Tibial artery (tissue), 4 donors: Measurements from ENCODE around the gene PRR15.

Experiments used
- DNase-seq, 2 donors: peaks; one replicate each; pipeline ENCODE4 v3.0.0-alpha.2; 2019
- H3K27ac ChIP-seq, 2 donors: fragments of 200-600 bp; sonication (generic) in 1 of 2; 1 replicate in 1 of 2; 2 replicates in 1 of 2; pipeline ENCODE4 v1.5.1; 2018 to 2019; ENCODE audit warnings: mild to moderate bottlenecking in 1 of 2
- H3K27me3 ChIP-seq, 2 donors: fragments of 200-600 bp; sonication (generic) in 1 of 2; one replicate each; pipeline versions ENCODE4 v1.5.1 to v1.6.0; 2016 to 2019
- H3K36me3 ChIP-seq, 3 donors: fragments of 200-600 bp; sonication (generic) in 2 of 3; one replicate each; pipeline ENCODE4 v1.5.1; 2016 to 2019; ENCODE audit warnings: mild to moderate bottlenecking in 2 of 3
- H3K4me1 ChIP-seq, 4 donors: fragments of 200-600 bp; sonication (generic) in 2 of 4; 1 replicate in 3 of 4; 2 replicates in 1 of 4; pipeline ENCODE4 v1.5.1; 2016 to 2019
- H3K4me3 ChIP-seq, 2 donors: fragments of 200-600 bp; sonication (generic) in 1 of 2; 1 replicate in 1 of 2; 2 replicates in 1 of 2; pipeline ENCODE4 v1.5.1; 2018 to 2019; ENCODE audit warnings: mild to moderate bottlenecking in 2 of 2
- H3K9me3 ChIP-seq, 3 donors: fragments of 200-600 bp; sonication (generic) in 1 of 3; one replicate each; pipeline ENCODE4 v1.5.1; 2016 to 2019
- CTCF ChIP-seq, 2 experiments: fragments of 200-600 bp in 1 of 2; fragments of 450-650 bp in 1 of 2; IDR thresholded peaks; one replicate each; pipeline ENCODE4 v1.5.1; 2017 to 2019; ENCODE audit warnings: antibody characterized with exemption in 2 of 2, mild to moderate bottlenecking in 1 of 2, moderate library complexity in 1 of 2
- intact Hi-C: fragments of 100-400 bp; cut with DNase I; formaldehyde crosslinking; loops from one replicate; pipeline ENCODE4 v1.15.0; 2023; ENCODE audit warnings: low total_unique reads

PRR15 gene

GRCh38 chr7:29538389-29538788 lies 25.2 kb upstream of the PRR15 start:
- no peaks in the 10 kb centered on the region for H3K27me3 ChIP-seq
- no peaks in the 10 kb centered on the region for H3K9me3 ChIP-seq
- H3K4me3 ChIP-seq: no peak overlapping the region
- H3K4me1 ChIP-seq: no peaks in the 10 kb centered on the region
- intact Hi-C loops: no loop called here
- DNase-seq: no peak
- no peak for TF ChIP-seq CTCF (IDR thresholded peaks at IDR 0.05)
- no peak overlapping the region for H3K27ac ChIP-seq
- H3K36me3 ChIP-seq: no peaks in the 10 kb centered on the region

GRCh38 chr7:29539471-29539870 lies 24.2 kb upstream of the PRR15 start:
- TF ChIP-seq CTCF (IDR thresholded peaks at IDR 0.05): no peak
- Histone ChIP-seq H3K36me3 (no peaks in the 10 kb centered on the region), H3K4me1 (no peaks in the 10 kb centered on the region), H3K27ac (no peak overlapping the region), H3K9me3 (peaks cover 0 to 8% (median 4%) of the 10 kb centered on the region in 3 donors), H3K27me3 (no peaks in the 10 kb centered on the region), H3K4me3 (no peak overlapping the region)
- intact Hi-C loops: no loop called here
- no peak for DNase-seq

GRCh38 chr7:29547421-29547820 lies 16.2 kb upstream of the PRR15 start:
- H3K27ac ChIP-seq: no peak overlapping the region
- no peak for TF ChIP-seq CTCF (IDR thresholded peaks at IDR 0.05)
- no peaks in the 10 kb centered on the region for H3K4me1 ChIP-seq
- intact Hi-C loops: no loop called here
- H3K36me3 ChIP-seq: no peaks in the 10 kb centered on the region
- no peak for DNase-seq
- H3K9me3 ChIP-seq: peaks cover 0 to 11% (median 7%) of the 10 kb centered on the region in 3 donors
- no peaks in the 10 kb centered on the region for H3K27me3 ChIP-seq
- no peak overlapping the region for H3K4me3 ChIP-seq

GRCh38 chr7:29548823-29549222 lies 14.8 kb upstream of the PRR15 start:
- peaks cover 0 to 9% (median 7%) of the 10 kb centered on the region in 3 donors for H3K9me3 ChIP-seq
- intact Hi-C loops: no loop called here
- H3K4me3 ChIP-seq: no peak overlapping the region
- no peaks in the 10 kb centered on the region for H3K27me3 ChIP-seq
- no peaks in the 10 kb centered on the region for H3K4me1 ChIP-seq
- H3K27ac ChIP-seq: no peak overlapping the region
- no peaks in the 10 kb centered on the region for H3K36me3 ChIP-seq
- no peak for TF ChIP-seq CTCF (IDR thresholded peaks at IDR 0.05)
- no peak for DNase-seq

- H3K27me3 ChIP-seq: no peaks in the 10 kb centered on the region
- H3K27ac ChIP-seq: no peak overlapping the region
- H3K4me1 ChIP-seq: no peaks in the 10 kb centered on the region
- H3K36me3 ChIP-seq: no peaks in the 10 kb centered on the region
- TF ChIP-seq CTCF (IDR thresholded peaks at IDR 0.05): no peak
- DNase-seq: no peak
- intact Hi-C loops: no loop called here
- no peaks in the 10 kb centered on the region for H3K9me3 ChIP-seq
- no peak overlapping the region for H3K4me3 ChIP-seq
These were observed 11.2 kb upstream of the PRR15 start for GRCh38 chr7:29552392-29552791.

GRCh38 chr7:29555061-29555460 lies 8.6 kb upstream of the PRR15 start:
- no peak for TF ChIP-seq CTCF (IDR thresholded peaks at IDR 0.05)
- Histone ChIP-seq H3K4me3 (no peak overlapping the region), H3K36me3 (no peaks in the 10 kb centered on the region), H3K27ac (no peak overlapping the region), H3K9me3 (no peaks in the 10 kb centered on the region), H3K4me1 (no peaks in the 10 kb centered on the region), H3K27me3 (no peaks in the 10 kb centered on the region)
- no peak for DNase-seq
- intact Hi-C loops: no loop called here
